Activated CD4-positive, alpha-beta T cell treated with anti-CD3 and anti-CD28 coated beads for 48 hours (primary cell): ENCODE results near the gene GRB2.

Experiments used
- DNase-seq: peaks from one replicate; pipeline ENCODE4 v3.0.0-alpha.2; 2020

GRB2 gene

DNA sequence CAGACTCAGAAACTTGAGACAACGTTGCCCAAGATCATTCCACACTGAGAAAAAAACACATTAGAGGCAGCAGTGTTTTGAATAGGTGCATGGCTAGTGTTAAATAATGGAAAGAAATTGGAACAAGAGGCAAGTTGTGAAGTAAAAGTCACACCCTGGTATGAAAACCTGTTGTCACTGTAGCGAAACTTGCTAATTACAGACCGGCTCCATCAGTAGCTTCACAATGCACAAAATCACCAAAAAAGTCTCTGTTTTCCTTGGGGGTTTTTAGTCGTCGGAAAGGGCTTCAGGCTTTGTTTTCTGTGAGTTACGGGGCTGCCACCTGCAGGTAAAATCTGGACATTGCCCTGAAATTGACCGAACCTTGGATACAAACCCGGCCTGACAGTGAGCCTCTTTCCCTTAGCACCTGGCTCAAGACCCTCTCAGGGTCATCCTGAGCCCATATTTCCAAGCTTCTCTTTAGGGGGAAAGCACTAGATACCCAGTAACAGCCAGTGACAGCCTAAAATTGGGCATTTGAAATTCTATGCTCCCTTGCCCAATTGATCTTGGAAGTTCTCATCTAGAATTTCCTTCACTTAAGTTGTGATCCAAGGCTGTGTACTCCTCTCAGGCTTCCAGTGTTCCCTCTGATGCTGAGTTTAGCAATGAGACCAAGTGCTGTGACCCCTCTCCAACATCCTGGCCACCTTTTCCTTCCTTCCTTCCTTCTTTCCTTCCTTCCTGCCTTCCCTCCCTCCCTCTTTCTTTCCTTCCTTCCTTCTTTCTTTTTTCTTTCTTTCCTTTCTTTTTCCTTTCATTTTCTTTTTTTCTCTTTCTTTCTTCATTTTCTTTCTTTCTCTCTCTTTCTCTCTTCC, 7.2 kb upstream of the GRB2 start:
- peak; percentile 81 for DNase-seq

DNA sequence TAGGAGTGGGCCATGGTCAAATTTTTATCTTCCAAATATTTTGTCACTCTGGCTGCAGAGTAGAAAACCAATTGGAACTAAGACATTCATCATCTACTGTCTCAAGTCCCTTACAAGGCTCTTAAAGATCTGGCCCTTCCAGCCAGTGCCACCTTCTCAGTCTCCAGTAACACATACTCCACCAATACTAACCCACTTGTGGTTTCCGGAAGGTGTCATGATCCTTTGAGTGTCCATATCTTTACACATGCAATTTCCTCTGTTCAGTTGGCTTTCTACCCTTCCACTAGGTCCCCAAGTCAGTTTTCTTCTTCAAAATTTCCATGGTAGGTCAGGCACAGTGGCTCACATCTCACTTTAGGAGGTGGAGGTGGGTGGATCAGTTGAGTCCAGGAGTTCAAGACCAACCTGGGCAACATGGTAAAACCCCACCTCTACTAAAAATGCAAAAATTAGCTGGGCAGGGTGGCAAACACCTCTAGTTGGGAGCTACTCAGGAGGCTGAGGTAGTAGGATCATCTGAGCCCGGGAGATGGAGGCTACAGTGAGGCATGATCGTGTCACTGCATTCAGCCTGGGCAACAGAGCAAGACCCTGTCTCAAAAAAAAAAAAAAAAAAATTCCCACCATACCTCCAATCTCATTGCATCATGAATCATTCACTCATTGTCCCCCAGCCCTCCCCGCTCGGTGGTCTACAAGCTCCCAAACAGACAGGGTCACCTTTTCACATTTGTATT, 6.0 kb upstream of the GRB2 start:
- no peak for DNase-seq

DNA sequence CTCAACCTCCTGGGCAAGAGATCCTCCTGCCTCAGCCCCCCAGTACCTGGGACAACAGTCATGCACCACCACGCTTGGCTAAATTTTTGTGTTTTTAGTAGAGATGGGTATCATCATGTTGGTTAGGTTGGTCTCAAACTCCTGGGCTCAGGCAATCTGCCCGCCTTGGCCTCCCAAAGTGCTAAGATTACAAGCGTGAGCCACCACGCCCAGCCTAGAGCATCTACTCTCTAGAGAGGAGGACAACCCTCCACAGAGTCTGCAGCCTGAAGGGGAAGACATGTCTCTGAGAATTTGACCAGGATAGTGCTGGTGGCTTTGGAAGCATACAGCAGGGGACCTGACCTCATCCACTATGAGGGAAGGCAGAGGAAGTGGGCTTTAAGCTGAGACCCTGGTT, 4.7 kb upstream of the GRB2 start:
- DNase-seq = no peak

DNA sequence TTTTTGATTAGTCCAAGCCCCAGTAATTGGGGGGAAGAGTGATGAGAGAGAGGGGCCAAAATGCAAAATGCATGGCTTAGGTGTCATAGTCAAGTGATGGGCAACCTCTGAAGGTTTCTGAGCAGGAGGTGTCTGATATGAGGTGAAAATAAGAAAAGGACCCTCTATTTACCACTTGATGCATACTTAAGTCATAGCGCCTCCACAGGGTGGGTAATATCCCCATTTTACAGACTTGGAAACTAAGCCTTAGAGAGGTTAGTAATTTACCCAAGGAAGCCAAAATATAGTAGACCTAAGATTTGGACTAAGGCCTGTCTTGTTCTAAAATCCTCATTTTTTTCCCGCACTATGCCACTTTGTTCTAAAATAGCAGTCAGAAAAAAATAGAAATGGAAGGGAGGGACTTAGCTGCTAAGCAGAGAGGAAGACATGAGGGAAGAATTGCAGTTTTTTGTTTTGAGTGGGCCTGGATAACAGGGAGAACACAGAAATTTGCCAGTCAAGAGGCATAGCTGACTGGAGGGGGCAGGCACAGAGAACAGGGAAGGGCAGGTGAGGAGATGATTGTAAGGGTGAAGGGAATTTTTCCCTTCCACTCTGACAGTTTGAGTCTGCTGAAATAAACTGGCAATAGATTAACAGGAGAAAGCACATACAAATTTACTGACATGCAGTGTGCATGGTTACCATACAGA, 2.3 kb upstream of the GRB2 start:
- no peak for DNase-seq

DNA sequence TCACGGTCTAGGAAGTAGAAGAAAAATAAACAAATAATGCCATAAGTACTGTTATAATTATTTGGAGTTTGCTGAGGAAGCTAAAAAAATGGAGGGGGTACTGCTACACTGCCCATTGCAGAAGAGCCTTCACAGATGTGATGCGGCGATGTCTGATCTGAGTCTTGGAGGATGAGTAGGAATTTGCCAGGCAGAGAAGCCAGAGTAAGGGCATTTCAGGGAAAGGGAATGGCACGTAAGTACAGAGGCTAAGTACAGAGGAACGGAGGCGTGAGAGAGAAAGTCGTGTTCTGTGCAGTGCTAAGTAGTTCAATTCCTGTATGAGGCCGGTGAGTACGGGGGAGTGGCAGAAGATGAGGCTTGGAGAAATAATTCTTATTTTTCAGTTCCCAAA, 741 bp upstream of the GRB2 start:
- no peak for DNase-seq

DNA sequence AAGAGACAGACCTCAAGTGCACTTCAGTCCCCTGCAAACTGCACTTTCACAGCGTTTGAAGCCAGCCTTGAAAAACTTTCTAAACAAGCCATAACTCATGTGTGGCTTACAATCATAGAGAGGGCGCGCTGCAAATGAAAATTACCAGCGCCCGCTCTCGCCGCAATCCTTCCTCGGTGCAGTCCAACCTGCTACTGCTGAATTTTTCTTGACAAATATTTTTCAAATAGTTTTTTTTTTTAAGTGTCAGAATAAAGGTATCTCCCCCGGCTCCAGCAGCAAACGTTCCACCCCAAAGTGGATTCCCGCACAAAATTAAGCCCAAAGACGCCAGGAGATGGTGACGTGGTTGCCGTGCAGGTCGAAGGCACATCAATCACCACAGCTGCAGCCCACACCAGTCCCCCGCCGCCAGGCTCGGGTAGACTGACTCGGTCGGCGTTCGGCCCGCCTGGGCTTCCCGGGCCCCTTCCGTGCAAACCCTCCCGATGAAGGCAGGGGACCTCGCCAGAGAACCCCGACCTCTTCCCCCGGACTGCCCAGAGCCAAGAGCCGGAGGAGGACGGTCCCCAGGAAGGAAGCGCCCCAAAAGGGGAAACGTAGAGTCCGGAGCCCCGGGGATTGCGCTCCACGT, 630 bp downstream of the GRB2 start:
- peak; percentile 74 for DNase-seq

DNA sequence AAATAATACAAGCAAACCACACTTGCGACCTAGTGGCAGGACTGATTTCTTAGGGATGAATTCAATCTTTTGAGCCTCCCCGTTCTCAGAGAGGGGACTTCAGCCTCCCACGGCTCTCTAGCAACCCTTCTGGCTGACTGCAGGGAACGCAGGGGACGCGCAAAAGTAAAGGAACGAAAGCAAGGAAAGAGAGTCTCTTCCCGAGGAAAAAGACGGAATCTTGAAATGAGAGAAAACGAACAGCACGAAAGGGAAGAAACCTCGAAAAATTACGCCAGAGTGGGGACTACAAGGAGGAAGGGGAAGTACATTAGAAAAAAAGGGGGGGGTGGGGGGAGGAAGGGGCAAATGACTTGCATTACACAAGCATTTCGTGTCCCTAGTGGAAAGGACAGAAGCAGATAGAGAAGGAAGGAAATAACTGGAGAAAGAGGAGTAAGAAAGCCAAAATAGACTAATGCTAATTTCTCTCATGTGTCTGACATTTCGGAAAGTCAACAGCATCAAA, 1.2 kb downstream of the GRB2 start:
- peak; percentile 65 for DNase-seq

DNA sequence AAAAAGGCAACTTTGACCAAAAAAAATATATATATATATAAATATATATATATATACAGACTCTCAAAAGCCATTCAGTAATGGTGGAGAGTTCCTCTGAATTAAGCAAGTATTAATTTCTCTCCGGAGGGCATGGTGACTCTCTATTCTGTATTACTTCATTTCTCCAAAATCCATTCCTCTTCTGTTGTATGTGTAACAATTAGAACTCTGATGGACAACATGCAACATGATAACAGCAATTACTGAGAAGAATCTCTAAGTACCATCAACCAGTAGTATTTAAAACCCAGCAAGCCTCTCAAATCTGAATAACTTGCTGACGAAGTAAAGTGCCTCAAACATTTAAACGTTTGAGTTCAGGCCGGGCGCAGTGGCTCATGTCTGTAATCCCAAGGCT, 2.3 kb downstream of the GRB2 start:
- no peak for DNase-seq

DNA sequence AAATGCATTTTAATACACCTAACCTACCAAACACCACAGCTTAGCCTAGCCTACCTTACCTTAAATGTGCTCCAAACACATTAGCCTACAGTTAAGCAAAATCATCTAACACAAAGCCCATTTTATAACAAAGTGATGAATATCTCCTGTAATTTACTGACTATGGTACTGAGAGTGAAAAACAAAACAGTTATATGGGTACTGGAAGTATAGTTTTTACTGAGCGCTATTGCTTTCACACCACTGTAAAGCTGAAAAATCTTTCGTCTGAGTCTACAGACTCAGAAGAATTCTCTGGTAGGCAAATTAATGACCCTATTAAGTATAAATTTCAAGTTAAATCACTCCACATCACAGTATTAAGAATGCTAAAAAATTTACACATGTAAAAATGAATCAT, 3.5 kb downstream of the GRB2 start:
- DNase-seq = no peak

DNA sequence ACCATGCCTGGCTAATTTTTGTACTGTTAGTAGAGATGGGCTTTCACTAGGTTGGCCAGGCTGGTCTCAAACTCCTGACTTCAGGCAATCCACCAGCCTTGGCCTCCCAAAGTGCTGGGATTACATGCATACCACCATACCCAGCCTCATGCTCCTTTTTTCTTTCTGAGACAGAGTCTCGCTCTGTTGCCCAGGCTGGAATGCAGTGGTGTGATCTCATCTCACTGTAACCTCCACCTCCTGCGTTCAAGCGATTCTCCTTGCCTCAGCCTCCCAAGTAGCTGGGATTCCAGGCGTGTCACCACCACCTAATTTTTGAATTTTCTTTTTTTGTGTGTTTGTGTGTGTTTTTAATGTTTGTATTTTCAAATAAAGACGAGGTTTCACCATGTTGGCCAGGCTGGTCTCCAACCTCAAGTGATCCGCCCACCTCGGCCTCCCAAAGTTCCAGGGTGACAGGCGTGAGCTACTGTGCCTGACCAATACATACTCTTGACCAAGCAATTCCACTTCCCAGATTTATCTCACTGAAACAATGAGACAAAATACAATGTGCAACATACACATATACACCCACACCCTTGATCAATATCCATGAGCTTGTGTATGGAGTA, 5.0 kb downstream of the GRB2 start:
- DNase-seq = no peak

DNA sequence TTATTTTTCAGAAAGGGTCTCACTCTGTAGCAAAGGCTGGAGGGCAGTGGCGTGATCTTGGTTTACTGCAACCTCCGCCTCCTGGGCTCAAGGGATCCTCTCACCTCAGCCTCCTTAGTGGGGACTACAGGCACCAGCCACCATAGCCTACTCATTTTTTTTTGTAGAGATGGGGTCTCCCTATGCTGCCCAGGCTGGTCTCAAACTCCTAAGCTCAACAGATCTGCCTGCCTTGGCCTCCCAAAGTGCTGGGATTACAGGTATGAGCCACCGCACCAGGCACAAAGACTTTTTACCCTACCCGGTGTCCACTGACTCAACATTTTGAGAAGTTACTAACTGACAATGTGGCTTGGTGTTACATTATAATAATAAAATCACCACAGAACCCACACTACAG, 7.2 kb downstream of the GRB2 start:
- no peak for DNase-seq

DNA sequence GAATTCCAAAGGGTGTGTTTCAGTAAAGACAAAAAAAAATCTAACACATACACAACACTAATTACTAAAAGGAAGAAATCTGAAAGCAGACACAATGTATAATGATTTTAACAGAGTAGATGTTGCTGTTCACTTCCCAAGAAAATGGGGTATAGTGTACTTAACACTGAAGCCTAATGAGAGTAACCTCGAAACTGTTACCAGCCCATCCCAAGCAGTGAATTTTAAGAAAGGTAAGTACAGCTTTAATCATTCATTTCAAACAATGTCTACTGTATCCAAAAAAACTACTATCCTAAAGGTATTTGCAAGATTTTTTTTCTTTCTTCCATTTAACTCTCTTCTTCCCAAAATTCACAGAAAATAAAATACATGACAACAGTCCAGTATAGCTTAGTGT, 8.3 kb downstream of the GRB2 start:
- no peak for DNase-seq

DNA sequence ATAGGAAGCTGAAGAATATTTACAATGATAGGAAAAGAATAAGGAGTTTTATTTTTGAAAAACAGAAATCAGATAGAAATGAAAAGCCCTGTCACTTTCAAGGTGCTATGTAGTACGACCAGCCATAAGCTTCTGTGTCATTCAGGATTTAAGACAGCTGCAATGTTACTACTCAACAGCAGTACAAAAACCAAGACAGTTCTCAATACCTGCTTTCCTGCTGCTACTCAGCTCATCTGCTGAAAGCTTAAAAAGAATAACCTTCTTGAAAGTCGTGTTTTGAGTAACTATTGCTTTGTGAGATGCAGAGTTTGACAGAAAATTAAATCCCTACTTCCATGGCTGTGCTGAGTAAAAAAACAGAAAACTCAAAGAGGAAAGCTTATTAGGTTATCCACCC, 8.7 kb downstream of the GRB2 start:
- no peak for DNase-seq

DNA sequence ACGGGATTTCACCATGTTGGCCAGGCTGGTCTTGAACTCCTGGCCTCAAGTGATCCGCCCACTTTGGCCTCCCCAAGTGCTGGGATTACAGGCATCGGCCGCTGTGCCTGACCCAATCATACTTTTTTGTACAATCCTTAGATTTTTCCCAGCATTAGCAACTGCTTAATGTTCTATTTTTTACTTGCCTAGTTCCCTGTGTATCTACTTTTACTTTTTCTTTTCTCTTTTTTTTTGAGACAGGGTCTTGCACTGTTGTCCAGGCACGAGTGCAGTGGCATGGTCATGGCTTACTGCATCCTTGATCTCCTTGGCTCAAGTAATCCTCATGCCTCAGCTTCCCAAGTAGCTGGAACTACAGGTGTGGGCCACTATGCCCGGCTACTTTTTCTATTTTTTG, 9.5 kb downstream of the GRB2 start:
- no peak for DNase-seq

DNA sequence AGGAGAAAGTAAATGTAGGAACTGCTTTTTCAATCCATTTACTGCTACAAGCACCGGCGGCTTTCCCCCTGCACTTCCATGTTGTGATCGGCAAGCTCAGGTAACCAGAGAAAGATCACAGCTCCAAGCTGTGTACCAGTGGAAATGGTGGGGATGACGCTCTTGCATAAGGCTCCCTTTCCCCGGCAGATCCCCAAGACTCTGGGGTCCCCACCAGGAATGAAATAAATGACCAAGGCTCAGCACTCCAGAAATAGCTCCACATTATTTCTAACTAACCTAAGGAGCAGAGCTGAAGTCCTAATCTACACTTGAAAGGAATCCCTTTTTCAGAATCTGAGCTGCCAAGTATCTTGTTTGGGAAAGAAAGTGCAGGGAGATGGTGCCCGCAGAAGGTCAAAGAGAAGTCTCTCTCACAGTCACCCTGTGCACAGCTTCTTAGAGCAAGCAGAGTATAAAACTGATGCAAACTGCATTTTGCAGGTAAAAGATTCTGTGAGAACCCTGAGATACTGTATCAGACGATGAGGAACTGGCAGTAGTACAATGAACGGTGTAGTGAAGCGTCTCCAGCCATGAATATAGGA, 11.1 kb downstream of the GRB2 start:
- DNase-seq = no peak

DNA sequence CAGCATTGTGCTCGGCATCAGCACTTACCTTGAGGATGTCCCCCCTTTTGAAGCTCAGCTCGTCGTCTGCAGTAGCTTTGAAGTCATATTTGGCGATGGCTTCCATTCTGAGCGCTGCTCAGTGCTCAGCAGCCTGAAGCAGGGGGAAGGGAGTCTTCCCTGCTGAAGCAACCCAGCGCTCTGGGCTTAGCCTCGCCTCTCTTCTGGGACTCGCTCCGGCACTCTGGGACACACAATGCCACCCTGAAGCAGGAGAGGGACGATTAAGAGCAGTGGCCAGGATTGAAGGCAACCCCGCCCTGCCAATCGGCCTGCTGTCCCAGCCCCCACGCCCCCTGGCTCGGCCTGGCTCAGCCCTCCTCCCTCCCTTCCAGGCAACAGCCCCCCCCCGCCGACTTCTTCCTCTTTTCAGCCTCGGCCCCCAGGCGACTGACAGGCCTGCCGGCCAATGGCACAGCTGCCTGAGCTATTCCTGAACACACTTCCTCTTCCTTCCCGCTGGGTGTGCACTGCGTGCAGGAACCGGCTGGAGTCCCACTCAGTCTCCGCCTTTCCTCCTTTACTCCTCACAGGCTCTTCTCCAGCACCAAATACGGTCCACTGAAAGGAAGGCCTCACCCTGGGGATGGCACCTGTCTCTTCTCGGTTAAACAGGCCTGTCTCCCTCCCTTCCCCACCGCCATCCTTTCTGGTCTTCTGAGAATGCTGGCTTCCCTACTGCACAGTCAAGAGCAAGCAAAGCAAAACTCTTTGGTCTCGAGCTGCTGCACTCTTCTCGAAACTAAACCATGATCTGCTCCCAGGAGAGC, 11.8 kb downstream of the GRB2 start:
- peak; percentile 88 for DNase-seq

DNA sequence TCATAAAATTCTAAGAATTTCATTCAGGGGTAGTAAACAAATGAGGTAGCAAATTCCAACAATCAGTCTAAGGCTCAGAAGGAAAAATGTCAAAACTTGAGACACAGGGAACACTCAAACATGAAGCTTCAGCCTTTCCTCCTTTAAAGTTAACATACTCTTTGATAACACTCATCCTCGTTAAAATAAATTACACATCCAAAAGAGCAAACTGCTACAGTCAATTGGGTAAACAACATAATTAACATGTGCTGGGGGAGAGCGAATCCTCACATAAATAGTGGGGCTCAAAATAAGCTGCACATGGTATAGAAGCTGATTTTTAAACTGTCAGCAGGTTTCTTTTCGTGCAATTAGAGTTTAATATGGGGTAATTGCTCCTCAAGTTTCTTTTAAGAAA, 12.9 kb downstream of the GRB2 start:
- DNase-seq = no peak

DNA sequence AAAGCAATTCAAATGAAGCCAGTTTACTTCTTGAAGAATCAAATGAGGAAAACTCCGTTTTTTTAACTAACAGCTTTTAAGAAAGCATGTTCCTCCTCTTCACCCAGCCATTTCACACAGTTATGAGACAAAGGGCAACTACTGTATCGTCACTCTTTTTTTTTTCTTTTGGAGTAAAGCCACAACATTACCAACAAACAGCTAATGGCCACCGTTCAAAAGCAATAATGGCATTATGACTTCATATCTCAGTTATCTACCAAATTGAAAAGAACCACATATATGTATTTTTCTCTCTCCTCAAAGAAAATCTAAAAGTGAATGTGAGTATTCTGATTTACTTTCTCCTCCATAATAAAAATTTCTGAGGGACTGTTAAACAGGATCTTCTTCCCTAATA, 14.5 kb downstream of the GRB2 start:
- DNase-seq = no peak

DNA sequence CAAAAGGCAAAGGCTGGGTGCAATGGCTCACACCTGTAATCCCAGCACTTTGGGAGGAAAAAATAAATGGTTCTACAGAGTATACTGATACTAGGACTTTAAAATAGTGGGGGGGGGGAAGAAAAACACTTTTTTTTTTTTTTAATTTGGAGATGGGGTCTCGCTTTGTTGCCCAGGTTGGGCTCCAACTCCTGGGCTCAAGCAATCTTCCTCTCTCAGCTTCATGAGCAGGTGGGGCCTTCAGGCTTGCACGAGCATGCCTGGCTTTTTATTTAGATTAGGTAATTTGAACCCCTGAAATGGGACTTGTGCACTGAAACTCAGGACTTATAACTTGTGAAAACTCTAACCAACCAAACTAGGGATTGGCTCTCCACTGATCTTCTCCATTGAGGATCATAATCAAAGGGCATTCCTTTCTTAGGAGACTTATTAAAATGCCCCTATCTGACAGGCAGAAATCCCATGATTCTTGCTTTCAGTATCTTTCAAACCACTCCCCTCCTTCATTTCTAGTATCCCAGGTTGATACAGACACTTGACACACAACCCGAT, 16.9 kb downstream of the GRB2 start:
- DNase-seq = no peak

DNA sequence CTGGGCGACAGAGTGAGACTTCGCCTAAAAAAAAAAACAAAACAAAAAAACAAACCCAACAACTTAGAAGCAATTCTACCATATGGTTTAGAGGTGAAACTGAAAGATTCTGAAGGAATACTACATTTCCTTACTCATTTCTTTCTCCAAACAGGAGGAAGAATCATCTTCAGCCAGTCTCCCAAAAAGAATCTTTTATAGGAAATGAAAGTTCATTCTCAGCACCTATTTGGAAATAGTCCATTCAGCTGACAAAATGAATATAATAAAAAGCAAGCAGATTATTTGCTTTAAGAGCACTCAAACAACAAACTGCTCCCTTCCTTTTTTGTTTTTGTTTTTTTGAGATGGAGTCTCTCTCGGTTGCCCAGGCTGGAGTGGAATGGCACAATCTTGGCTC, 17.7 kb downstream of the GRB2 start:
- no peak for DNase-seq

DNA sequence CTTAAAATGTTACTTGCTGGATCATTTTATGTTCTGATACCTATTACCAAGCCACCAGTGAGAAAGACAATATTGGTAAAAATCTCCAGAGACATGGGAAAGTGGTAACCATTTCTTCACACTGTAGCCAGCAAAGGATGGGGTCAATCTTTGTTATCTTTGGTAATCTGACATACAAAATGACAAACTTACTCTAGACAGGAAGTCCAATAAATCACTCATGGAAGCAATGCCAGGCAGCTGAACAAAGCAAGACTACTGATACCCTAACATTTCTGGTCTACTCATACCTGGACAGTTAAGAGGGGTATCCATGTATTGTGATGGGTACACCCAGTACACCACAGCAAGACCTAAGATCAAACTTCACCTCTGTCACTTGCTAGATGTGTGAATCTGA, 19.0 kb downstream of the GRB2 start:
- no peak for DNase-seq
